NCI-H2196 treated with DMSO at 0.1 percent for 48 hours (cell line): ENCODE results near the gene WAC.

Experiments
- DNase-seq: peaks from one replicate; lab custom pipeline; 2025; ENCODE audit not compliant: unreplicated experiment; lab: John Stamatoyannopoulos, UW

Gene WAC

DNA sequence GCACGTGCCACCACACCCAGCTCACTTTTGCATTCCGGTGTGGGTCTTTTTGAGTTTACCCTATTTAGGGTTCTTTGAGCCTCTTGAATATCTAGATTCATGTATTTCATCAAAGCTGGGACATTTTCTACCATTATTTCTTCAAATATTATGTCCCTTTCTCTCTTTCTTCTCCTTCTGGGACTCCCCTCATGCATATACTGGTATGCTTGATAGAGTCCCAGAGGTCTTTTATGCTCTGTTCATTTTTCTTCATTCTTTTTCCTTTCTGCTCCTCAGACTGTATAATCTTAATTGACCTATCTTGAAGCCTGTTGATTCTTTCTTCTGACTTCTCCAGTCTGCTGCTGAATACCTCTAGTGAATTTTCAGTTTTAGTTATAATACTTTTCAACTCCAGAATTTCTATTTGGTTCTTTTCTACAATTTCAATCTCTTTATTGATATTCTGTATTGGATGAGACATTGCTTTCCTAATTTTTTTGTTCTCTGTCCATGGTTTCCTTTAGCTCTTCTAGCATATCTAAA lies 9.1 kb upstream of the WAC start:
- DNase-seq = no peak

DNA sequence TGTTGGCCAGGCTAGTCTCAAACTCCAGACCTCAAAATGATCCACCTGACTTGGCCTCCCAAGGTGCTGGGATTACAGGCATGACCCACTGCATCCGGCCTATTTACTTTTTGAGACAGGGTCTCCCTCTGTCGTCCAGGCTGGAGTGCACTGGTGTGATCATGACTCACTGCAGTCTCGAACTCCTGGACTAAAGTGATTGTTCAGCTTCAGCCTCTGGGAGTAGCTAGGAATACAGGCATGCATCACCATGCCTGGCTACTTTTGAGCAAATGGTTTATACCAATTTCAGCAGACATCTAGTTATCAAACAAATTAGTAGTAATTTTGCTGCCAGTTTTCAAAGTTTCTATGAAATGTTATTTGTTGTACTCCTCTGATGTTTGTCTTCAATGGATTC lies 2.2 kb upstream of the WAC start:
- no peak for DNase-seq

- no peak for DNase-seq
Observed at GRCh38 chr10:28533186-28533564, 257 bp downstream of the WAC start.

DNA sequence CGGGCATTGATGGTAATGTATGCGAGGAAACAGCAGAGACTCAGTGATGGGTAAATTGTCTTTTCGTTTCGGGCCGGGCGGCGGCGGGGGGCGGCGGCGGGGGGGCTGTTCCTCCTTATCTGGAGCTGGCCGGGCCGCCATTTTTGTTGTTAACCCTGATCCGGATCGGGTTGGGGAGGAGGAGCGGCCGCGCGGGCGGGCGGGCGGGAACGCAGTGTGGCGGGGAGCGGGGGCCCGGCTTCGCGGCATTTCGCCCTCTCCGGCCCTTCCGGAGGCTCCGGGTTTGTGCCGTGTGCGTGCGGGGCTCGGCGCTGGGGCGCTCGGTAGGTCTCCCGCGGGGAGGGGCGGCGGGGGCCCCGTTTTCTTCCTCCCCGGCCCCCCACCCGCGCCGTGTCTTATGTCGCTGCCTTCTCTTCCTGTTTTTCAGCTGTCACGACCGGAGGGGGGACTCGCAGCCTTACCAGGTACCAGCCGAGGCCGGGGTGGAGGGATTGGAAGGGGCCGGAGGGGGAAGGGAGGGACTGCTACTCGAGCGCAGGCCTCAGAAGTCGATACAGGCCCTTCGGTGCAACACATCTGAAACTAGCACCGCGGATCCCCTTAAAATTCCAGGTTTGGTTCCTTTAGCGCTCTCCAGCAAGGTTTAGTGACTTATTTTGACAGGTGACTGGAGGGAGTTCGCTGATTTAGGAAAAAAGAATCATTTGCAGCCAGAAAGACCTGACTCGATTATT lies 820 bp downstream of the WAC start:
- no peak for DNase-seq

- no peak for DNase-seq
Observed at GRCh38 chr10:28535846-28536245, 2.9 kb downstream of the WAC start.

- no peak for DNase-seq
Observed at GRCh38 chr10:28538595-28538994, 5.7 kb downstream of the WAC start.

- no peak for DNase-seq
Observed at GRCh38 chr10:28540145-28540544, 7.2 kb downstream of the WAC start.

- DNase-seq = no peak
Observed at GRCh38 chr10:28541717-28542365, 8.9 kb downstream of the WAC start.

DNA sequence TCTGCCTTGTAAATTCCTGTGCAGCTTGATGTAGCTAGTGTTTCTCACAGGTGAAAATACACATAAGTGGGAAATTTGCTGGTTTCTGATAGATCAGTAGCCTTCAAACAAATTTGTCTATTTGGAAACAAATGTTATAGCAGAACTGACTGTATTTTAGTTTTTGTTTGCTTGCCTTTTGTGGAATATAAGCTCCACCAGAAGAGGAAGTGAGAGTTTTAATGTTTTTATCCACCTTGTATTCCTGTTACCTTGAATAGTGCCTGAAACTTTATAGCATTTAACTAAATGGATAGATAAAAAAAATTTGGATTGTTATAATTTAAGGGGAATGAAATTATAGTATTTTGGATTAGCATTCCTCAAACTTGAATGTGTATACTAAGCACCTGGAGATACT lies 9.8 kb downstream of the WAC start:
- no peak for DNase-seq

DNA sequence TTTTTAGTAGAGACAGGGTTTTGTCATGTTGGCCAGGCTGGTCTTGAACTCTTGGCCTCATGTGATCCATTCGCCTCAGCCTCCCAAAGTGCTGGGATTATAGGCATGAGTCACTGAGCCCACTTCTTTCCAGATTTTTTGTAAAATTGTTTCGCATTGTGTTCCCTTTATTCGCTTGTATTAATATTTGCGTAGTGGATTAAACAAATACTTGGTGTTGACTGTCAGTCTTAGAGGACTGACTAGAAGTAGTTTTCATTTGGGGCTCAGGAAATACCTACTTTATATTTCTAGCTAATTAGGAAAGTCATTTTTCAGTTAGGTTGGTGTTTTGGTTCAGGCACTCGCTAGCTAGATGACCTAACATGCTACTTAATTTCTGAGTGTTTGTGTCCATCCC lies 11.1 kb downstream of the WAC start:
- no peak for DNase-seq

DNA sequence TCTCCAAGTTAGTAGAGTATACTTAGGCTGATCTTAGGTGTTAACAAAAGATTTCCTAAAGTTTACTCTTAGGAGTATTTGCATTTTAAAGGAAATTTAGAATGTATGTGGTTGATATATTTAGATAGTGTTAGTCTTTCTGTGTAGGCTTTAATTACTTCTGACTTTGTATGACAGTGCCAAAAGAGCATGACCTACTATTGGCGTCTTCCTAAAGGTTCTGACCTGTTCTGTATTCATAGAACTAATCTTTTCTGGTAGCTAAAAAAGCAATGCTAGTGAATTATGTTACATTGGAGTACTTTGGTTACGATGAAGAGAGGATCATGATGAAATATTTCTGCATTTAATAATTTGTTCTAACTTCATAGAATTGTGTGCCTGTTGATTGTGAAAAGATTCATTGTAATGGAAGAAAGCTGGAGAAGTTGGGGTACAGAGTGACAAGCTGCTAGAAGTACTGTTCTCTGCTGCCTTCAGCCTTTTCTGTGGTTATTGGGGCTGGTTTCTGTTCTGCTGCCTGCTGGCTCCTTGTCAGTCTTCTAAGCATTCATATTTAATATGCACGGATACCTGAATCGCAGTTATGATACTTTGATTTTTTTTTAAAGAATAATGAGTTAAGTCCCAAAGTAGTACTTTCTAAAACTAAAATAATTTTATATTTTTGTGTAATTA lies 13.2 kb downstream of the WAC start:
- DNase-seq = no peak

- no peak for DNase-seq
Observed at GRCh38 chr10:28548781-28549498, 16.0 kb downstream of the WAC start.

GRCh38 chr10:28551086-28551485 lies 18.2 kb downstream of the WAC start:
- no peak for DNase-seq

GRCh38 chr10:28552775-28553174 lies 19.9 kb downstream of the WAC start:
- no peak for DNase-seq

DNA sequence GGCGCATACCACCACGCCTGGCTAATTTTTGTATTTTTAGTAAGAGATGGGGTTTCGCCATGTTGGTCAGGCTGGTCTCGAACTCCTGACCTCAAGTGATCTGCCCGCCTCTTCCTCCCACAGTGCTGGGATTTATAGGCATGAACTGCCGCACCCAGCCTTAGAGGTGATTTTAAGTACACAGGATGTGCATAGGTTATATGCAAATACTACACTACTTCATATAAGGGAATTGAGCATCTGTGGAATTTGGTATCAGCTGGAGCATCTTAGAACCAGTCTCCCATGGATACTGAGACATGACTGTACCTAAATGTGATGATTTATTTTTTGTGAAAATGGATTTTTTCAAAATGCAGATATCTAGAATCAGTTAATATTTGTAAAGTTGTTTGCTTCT lies 21.1 kb downstream of the WAC start:
- DNase-seq = no peak

DNA sequence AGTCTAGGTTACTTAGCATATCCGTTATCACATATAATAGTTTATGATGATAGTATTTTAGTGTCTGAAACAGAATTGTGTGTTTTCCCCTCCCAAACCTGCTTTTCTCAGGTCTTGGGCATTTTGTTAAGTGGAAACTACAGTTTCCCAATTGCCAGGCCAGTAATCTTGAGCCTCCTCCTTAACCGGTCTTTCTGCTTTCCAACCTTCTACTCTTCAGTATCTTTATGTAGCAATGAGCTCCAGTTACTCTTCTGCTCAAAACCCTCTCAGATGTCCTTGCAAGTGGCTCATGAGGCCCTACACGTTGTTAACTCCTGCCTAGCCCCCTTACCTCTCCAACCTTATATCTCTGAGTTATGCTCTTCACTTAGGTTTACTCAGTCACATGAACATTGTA lies 22.0 kb downstream of the WAC start:
- no peak for DNase-seq

- no peak for DNase-seq
Observed at GRCh38 chr10:28555358-28555757, 22.4 kb downstream of the WAC start.

GRCh38 chr10:28556142-28556541 lies 23.2 kb downstream of the WAC start:
- DNase-seq = no peak

GRCh38 chr10:28558186-28558585 lies 25.3 kb downstream of the WAC start:
- no peak for DNase-seq

DNA sequence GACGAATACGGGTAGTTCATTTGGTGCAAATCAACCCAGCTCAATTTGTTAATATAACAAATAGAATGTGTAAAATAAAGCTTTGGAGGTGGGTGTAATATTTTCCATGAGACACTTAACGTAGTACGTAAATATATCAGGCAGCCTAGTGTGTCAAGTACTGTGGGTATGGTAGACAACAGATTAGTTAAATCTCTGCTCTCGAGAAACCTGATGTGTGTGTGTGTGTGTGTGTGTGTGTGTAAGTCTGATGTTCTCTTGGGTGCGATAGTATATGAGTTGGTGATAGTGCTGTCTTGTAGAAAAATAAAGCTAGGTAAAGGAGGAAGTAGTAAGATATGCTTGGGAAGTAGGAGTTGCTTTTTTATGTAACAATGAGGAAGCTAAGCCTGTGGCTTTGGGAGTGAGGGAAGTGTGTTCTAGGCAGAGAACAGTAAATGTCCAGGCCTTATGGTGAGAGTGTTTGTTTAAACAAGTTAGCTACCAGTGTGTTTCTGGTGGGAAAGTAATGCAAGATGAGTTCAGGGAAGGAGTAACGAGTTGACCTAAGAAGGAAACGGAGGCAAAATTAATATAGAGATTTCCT lies 26.1 kb downstream of the WAC start:
- no peak for DNase-seq

DNA sequence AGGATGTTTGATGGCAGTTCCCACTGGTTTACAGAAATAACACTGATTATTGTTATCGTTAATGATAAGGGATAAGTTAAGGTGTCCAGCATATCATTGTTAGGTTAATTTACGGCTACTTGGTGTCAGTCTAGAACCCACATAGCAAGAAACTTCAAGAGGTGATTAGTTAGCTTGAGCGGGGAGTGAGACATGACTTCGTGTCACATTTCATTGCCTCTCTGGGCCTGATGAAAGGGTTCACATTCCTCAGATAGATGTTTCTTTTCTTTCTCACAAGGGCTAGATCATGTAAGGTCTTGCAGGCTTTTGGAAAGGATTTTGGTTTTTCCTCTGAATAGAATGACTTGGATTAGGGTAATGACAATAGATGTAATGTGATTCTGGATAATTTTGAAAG lies 26.7 kb downstream of the WAC start:
- DNase-seq = no peak
